DMS 273 (cell line): ENCODE data around the gene MFSD6.
A peak's percentile ranks its signal among the peaks of the same experiment; 100 is the strongest.

Source experiments
- DNase-seq: peaks from one replicate; lab custom pipeline; 2025; ENCODE audit not compliant: unreplicated experiment; lab: John Stamatoyannopoulos, UW

MFSD6 gene

GRCh38 chr2:190407662-190408537 lies at the start of gene MFSD6:
TSS of gene MFSD6 (plus strand) at chr2:190408355. CDS start at chr2:190436030, 27,675 bp downstream.
- peak; percentile 76 for DNase-seq

GRCh38 chr2:190358655-190359448 lies 49.3 kb upstream of the MFSD6 start:
- DNase-seq, result peak; percentile 41

GRCh38 chr2:190360561-190360960 lies 47.6 kb upstream of the MFSD6 start:
- DNase-seq, result no peak

GRCh38 chr2:190360965-190361364 lies 47.2 kb upstream of the MFSD6 start:
- DNase-seq, result no peak

GRCh38 chr2:190361572-190361971 lies 46.6 kb upstream of the MFSD6 start:
- DNase-seq, result no peak

- no peak for DNase-seq
Measured at GRCh38 chr2:190362894-190363293, 45.3 kb upstream of the MFSD6 start.

GRCh38 chr2:190365499-190366204 lies 42.5 kb upstream of the MFSD6 start:
- DNase-seq, result peak; percentile 27

- DNase-seq, result no peak
Measured at GRCh38 chr2:190366248-190366753, 41.9 kb upstream of the MFSD6 start.

- DNase-seq, result no peak
Measured at GRCh38 chr2:190367091-190367490, 41.1 kb upstream of the MFSD6 start.

- no peak for DNase-seq
Measured at GRCh38 chr2:190369635-190370034, 38.5 kb upstream of the MFSD6 start.

- no peak for DNase-seq
Measured at GRCh38 chr2:190376083-190376482, 32.1 kb upstream of the MFSD6 start.

- no peak for DNase-seq
Measured at GRCh38 chr2:190376591-190377245, 31.4 kb upstream of the MFSD6 start.

GRCh38 chr2:190378880-190379237 lies 29.3 kb upstream of the MFSD6 start:
- DNase-seq, result no peak

GRCh38 chr2:190379249-190379964 lies 28.7 kb upstream of the MFSD6 start:
- no peak for DNase-seq

- no peak for DNase-seq
Measured at GRCh38 chr2:190380962-190381412, 27.2 kb upstream of the MFSD6 start.

- DNase-seq, result peak; percentile 70
Measured at GRCh38 chr2:190382851-190383250, 25.3 kb upstream of the MFSD6 start.

GRCh38 chr2:190387422-190387821 lies 20.7 kb upstream of the MFSD6 start:
- DNase-seq, result no peak

- DNase-seq, result no peak
Measured at GRCh38 chr2:190396271-190396670, 11.9 kb upstream of the MFSD6 start.

- no peak for DNase-seq
Measured at GRCh38 chr2:190402986-190403603, 5.1 kb upstream of the MFSD6 start.

- DNase-seq, result peak; percentile 8
Measured at GRCh38 chr2:190404487-190404886, 3.7 kb upstream of the MFSD6 start.
